HG03280 (cell line): ENCODE data around the gene PTPRN2.
"Not testable (repeated sequence)": the region's sequence is repeated elsewhere in the genome, so short reads cannot be mapped to it uniquely, and the experiment has no call there.

Experiments
- ATAC-seq: cut with Tn5 transposase; IDR thresholded peaks from one replicate; pipeline ENCODE4 v1.9.1; 2021; ENCODE audit warnings: mild to moderate bottlenecking, moderate library complexity; ENCODE audit not compliant: unreplicated experiment

PTPRN2 gene

DNA sequence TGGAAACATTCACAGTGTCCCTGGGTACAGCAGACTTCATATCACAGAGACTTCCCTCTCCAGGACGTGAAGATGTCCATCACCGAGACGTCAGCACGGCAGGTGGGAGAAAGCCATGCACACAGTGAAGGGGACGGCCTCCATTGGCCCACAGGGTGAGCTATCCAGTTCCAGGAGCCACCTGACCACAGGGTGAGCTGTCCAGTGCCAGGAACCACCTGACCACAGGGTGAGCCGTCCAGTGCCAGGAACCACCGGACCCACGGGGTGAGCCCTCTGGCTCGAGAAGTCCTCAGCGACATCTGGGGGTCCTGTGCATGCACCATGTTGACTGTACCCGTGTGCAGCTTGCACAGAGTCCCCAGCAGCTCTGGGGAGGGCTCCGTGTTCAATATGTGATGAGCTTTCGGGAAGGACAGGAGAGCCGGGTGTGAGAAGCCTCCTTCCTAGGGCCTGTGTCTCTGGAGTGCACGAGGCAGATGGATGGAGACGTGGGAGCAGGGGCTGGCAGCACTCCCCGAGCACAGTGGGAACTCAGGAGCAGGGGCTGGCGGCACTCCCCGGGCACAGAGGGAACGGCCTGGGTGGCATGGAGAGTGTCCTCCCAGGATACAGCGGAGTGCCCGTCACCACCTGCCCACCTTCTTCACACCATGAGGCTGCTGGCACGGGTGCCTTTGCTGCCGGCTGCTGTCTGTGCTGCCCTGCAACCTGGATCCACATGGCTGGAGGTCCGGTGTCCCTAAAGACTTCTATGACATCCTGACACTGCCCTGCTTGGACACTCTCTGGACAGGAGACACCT lies 634.6 kb downstream of the PTPRN2 start:
- ATAC-seq = no peak

DNA sequence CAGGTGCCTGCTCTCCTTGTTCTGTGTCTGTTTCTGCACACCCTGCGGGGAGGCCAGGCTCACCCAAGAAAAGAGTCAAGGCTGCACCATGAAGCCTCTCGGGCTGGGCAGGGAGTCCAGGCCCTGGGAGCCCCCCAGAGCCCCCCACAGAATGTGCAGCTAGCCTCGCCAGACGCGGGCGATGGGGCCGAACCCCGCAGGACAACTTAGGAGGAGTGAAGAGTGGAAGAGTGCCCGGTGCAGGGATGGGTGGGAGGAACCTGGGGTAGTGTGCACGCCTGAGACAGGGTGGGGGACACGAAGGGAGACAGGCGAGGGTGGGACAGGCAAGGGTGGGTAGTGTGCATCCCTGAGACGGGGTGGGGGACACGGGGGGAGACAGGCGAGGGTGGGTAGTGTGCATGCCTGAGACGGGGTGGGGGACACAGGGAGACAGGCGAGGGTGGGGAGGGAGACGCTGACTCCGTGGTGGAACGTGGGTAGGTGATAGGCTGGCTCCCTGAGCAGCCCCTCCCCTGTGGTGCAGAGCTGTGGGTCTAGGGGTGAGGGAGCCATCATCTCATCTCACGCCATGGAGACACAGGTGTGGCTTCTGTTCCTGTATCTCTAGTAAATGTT lies 635.5 kb downstream of the PTPRN2 start:
- no peak for ATAC-seq

DNA sequence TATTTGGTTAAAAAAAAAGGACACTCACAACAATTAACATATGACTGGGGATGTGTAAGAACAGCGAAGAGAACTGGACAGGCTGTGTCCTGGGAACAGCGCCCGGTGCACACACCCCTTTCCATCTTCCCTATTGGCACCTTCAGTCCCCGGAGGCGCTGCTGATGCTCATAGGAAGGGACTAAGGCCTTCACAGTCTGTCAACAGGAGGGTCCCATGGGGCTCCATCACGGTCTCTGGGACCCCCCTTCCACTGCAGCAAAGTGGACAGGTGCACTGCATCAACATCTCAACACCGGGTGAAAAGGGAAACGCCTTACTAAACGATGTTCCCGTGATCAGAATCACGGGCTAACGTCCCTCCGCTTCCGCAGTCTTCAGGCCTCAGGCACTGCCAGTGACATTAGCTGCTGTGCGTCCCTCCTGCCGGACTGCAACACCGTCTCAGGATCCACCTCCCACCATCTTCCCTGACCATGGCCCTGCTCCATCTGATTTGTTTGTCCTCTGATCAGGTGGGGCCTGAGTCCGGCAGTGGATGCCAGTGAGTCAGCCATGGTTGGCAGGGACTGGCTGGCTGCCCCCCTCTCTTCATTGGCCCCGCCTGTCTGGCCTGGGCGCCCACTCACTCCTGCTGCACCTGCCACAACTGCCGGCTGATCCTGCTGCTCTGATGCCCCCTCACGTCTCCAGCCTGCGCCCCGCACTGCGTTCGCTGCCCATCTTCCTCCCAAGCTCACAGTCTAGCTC lies 636.1 kb downstream of the PTPRN2 start:
- ATAC-seq = no peak

DNA sequence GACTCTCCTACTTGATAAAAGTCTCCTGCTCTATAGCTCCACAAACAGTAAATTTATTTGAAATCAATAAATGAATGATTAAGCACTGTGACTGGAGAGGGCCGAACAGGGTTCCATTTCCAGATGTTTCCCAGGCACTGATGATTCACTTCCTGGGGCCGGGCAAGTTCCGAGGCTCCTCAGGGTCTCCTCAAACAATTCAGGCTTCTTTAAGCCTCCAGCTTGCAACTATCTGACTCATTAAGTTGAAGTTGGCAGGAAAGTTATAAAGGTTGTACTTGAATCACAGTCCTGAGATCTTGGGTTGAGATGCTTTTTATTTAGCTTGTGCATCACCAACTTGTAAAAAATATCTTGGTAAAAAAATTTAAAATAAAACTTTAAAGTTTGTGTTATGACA lies 637.9 kb downstream of the PTPRN2 start:
- no peak for ATAC-seq

DNA sequence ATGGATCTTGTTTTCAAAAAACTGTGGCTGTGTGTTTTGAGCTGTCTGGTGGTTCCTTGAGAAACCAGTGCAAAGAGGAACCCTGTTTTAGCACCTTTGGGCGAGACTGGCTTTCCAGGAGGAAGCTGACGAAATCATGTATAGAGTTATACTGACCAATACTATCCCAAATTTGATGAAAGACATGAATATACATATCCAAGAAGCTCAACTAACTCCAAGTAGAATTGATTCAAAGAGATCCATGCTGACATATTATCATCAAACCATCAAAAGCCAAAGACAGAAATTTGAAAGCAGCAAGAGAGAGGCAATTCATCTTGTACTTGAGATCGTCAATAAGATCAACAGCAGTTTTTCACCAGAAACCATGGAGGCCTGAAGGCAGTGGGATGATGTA lies 640.1 kb downstream of the PTPRN2 start:
- ATAC-seq = no peak

DNA sequence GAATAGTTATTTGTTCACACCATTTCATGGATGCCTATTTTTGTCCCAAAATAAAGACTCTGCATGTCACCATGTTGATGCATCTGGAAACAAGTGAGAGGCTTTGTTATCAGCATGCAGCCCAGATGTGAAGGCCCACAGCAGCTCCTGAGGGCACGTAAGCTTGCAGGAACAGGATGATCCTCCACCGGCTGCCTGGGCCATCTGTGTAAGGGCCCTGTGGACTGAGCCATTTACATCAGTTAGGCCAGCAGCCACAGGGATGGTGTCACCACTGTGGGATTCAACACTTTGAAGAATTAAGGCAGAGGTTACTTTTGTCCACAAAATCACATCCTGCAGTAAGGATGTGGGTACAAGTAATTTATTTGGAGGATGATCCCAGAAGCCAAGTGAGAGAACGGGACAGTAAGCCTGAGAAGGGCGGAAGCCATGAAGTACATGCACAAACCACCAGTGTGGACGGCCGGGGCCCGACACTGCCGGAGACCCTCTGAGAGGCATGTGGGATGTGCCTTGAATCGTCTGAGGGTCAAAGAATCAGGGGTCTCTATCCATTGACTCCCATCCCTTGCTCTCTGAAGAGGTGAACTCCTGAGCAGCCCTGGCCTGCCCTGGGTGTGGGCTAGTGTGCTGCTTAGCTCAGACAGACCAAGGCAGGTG lies 641.1 kb downstream of the PTPRN2 start:
- ATAC-seq = no peak

DNA sequence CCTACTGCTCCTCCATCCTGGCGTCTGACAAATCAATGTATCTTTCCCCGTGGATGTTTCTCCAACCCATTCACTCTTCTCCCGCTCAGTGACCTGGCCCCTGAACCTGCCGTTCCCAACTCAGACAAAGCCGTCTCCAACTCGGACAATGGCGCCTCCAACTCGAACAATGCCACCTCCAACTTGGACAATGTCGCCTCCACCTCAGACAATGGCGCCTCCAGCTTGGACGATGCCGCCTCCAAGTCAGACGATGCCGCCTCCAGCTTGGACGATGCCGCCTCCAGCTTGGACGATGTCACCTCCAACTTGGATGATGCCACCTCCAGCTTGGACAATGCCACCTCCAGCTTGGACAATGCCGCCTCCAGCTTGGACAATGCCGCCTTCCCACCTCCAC lies 642.2 kb downstream of the PTPRN2 start:
- no peak for ATAC-seq

DNA sequence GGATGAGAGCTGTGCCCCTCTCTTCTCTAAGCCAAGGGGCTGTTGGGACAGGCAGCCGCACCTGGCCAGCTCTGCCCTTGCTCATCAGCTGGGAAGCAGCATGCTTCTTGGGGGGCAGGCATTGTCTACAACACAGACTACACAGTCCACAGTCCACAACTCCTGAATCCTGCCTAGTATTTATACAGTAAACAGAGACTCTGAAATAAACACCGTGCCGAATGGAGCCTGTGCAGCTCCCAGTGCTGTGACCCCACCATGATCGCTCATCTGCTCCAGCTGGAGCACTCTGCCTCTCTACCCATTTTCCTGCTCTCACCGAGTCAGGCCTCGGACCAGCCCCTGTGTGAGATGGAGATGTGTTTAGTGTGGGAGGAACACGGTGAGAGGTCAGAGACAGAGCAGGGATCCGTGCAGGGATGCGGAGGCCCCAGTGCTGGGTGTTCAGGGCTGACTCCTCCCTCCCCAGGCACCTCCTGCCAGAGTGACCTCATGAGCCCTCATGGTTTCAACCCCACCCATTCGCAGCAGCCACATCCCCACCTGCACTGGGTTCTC lies 642.8 kb downstream of the PTPRN2 start:
- no peak for ATAC-seq

DNA sequence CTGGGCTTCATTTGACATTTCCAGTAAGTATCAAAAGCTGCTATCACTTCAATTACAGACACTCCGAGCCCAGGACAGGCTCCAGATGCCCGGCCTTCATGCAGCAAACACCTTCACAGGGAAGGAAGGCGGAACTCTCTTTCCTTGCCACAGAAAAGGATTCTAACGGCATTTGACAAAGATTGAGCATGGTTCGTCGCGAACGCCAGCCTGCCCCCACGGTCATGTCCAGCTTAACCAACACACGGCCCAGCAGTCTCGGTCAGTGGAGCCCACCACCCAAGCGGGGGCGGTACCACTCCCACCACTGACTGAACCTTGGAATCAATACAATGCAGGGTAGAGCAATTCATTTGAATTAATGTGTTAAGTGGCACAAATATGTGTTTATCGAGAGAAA lies 643.6 kb downstream of the PTPRN2 start:
- ATAC-seq = no peak

DNA sequence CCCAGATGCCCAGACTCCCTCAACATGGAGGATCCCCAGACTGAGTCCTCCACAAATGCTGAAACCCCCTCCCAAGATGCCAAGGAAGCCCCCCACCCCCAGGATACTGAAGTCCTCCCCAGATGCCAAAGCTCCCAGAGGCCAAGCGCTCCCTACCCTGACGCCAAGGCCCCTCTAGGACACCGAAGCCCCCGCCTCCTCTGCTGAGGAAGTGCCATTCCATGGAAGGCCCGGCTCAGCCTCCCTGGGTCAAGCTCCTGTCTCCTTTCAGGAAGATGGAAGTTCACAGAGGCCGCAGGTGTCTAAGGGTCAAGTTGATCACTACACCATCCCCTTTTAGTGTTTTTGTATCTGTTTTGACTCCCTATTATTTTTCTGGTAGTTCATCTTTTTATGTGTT lies 644.1 kb downstream of the PTPRN2 start:
- no peak for ATAC-seq

DNA sequence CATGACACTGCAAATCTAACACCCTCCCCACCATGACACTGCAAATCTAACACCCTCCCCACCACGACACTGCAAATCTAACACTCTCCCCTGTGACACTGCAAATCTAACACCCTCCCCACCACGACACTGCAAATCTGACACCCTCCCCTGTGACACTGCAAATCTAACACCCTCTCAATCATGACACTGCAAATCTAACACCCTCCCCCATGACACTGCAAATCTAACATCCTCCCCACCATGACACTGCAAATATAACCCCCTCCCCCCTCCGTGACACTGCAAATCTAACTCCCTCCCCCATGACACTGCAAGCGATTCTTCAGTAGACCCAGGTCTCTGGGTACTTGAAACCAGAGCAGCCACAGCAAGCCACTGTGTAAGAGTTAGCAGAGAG lies 646.4 kb downstream of the PTPRN2 start:
- ATAC-seq = no peak

DNA sequence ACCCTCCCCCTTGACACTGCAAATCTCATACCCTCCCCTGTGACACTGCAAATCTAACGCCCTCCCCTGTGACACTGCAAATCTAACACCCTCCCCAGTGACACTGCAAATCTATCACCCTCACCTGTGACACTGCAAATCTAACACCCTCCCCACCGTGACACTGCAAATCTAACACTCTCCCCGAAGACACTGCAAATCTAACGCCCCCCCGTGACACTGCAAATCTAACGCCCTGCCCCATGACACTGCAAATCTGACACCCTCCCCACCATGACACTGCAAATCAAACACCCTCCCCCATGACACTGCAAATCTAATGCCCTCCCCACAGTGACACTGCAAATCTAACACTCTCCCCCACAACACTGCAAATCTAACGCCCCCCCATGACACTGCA lies 647.1 kb downstream of the PTPRN2 start:
- no peak for ATAC-seq

DNA sequence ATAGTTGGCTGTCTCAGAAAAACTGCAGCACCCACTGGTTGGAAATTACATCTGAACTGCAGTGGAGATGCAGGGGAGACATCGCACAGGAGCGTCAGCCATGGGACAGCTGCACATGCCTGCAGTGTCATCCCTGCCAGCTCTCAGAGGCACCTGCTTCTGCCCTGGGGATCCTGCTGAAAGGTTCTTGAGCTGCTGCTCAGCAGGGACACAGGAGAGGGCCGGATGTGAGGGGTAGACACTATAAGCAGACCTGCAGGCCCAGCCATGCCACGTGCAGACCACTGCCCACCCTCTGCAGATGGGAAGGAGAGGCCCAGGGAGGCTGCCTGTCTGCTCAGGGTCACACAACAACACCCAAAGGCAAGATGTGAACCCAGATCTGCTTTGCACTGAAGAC lies 649.4 kb downstream of the PTPRN2 start:
- ATAC-seq = no peak

DNA sequence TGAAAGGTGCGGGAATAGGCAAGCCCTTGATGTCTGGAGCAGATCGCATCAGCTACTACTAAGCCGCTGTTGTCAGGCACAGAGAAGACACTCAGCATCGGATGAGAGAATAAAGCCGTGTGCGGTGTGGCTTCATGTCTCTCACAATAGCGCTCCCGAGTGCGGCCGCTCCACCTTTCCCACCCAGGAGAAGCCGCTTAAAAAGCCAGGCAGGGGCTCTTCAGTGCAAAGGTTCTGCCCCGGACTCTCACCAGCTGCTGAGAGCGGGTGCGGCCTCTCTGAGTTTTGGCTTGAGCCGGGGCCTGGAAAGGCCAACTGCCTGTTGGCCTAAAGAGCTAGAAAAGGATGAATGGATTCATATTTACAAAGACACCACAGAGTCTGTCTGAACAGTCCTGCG lies 650.2 kb downstream of the PTPRN2 start:
- no peak for ATAC-seq

DNA sequence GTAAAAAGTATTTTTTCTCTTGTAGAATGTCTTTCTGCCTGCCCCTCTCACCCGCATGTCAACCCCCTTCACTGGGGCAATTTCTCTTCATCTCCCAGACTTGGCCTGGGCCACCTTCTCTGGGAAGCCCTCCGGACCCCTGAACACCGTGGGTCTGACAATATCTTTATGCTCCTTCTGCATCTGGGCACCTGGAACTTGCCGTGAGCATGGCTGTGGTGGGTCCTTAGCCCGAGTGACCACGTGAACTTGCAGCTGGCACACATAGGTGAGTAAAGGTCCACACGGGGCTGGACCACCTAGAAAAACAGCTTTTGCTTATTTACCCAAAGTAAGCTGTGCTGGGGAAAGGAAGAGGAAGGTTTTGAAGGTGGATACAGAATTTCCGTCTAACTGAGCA lies 650.6 kb downstream of the PTPRN2 start:
- no peak for ATAC-seq

DNA sequence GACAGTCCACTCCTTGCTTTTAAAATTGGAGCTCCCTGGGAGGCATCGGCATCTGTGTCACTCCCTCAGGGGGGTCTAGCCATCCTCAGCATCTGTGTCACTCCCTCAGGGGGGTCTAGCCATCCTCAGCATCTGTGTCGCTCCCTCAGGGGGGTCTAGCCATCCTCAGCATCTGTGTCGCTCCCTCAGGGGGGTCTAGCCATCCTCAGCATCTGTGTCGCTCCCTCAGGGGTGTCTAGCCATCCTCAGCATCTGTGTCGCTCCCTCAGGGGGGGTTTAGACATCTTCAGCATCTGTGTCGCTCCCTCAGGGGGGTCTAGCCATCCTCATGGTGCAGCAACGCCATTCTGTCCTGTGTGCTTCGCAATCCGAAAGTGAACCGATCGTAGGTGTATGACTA lies 651.9 kb downstream of the PTPRN2 start:
- ATAC-seq = not testable (repeated sequence)

DNA sequence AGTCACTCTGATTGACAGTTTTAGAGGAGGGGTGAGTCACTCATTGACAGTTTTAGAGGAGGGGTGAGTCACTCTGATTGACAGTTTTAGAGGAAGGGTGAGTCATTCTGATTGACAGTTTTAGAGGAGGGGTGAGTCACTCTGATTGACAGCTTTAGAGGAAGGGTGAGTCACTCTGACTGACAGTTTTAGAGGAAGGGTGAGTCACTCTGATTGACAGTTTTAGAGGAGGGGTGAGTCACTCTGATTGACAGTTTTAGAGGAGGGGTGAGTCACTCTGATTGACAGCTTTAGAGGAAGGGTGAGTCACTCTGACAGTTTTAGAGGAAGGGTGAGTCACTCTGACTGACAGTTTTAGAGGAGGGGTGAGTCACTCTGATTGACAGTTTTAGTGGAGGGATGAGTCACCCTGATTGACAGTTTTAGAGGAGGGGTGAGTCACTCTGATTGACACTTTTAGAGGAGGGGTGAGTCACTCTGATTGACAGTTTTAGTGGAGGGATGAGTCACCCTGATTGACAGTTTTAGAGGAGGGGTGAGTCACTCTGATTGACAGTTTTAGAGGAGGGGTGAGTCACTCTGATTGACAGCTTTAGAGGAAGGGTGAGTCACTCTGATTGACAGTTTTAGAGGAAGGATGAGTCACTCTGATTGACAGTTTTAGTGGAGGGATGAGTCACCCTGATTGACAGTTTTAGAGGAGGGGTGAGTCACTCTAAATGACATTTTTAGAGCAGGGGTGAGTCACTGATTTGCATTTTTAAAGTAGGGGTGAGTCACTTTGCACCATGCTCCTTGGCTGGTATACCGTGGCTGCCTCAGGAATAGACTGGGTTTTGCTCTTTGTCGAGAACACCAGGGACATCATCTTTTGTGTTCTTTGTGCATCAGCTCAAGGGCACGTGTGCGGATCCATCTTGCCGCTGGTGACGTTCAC lies 654.1 kb downstream of the PTPRN2 start:
- ATAC-seq = not testable (repeated sequence)

DNA sequence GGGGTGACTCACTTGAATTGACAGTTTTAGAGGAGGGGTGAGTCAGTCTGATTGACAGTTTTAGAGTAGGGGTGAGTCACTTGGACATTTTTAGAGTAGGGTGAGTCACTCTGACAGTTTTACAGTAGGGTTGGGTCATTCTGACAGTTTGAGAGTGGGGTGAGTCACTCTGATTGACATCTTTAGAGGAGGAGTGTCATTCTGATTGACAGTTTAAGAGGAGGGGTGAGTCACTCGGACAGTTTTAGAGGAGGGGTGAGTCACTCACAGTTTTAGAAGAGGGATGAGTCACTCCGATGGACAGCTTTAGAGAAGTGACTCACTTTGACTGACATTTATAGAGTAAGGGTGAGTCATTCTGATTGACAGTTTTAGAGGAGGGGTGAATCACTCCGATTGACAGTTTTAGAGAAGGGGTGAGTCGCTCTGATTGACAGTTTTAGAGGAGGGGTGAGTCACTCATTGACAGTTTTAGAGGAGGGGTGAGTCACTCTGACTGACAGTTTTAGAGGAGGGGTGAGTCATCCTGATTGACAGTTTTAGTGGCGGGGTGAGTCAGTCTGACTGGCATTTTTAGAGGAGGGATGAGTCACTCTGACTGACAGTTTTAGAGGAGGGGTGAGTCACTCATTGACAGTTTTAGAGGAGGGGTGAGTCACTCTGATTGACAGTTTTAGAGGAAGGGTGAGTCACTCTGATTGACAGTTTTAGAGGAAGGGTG lies 655.0 kb downstream of the PTPRN2 start:
- ATAC-seq = no peak

DNA sequence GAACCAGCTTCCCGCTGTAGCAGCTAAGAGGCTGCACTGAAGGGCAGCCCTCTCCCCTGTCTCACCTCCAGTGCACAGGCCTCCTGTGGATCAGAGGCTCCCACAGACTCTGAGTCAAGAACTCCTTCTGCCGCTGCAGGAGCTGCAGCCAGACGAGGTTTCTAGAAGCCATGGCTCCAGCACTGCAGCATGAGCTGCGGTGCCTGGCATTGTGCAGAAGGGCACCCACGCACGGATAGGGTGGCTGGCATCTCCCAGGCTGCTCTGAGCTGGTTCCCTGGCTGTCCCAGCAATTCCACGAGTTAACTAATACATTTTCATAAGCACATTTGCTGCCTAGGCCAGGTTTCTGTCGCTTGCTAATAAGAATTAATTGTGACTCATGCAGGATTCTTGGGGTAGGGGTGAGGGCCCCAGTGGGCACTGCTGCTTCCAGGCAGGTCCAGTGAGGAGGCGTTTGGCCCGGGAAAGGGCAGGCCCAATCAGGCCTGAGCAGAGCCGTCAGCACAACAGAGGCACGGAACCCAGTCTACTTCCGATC lies 656.6 kb downstream of the PTPRN2 start:
- no peak for ATAC-seq
